ENCODE measurements around the gene DLG2. TPM values are rescaled to one million over a fixed set of nuclear protein-coding genes. Genes with fewer than 3 reads are reported as not detected.

DLG2 gene
- total RNA-seq, 1 donor from 2014 or later: 7.2 TPM

- Histone ChIP-seq H3K9me3 (no peaks in the 10 kb centered on the region), H3K4me3 (no peak overlapping the region), H3K27ac (no peak overlapping the region), H3K36me3 (no peaks in the 10 kb centered on the region), H3K27me3 (ENCODE audit: low read depth) (no peaks in the 10 kb centered on the region), H3K4me1 (no peaks in the 10 kb centered on the region)
- ATAC-seq: no peak
- no peak for DNase-seq
- TF ChIP-seq CTCF (IDR thresholded peaks at IDR 0.05): no peak
- intact Hi-C loops (cut with DNase I): no loop called here
Measured at GRCh38 chr11:84884836-84885235, 742.3 kb downstream of the DLG2 start.

- no peak for ATAC-seq
- H3K4me1 ChIP-seq: no peaks in the 10 kb centered on the region
- intact Hi-C loops (cut with DNase I): no loop called here
- no peak for DNase-seq
- H3K27me3 ChIP-seq (ENCODE audit: low read depth): no peaks in the 10 kb centered on the region
- no peak overlapping the region for H3K4me3 ChIP-seq
- H3K27ac ChIP-seq: peak overlapping the region; percentile 34
- no peaks in the 10 kb centered on the region for H3K9me3 ChIP-seq
- H3K36me3 ChIP-seq: no peaks in the 10 kb centered on the region
- TF ChIP-seq CTCF (IDR thresholded peaks at IDR 0.05): no peak
Measured at GRCh38 chr11:84882056-84882455, 745.1 kb downstream of the DLG2 start.

GRCh38 chr11:84871116-84871515, 756.0 kb downstream of the DLG2 start:
- DNase-seq (no peak), ATAC-seq (no peak)
- Histone ChIP-seq H3K27ac (no peak overlapping the region), H3K9me3 (no peaks in the 10 kb centered on the region), H3K27me3 (ENCODE audit: low read depth) (no peaks in the 10 kb centered on the region), H3K4me1 (no peaks in the 10 kb centered on the region), H3K4me3 (no peak overlapping the region), H3K36me3 (no peaks in the 10 kb centered on the region)
- intact Hi-C loops (cut with DNase I): no loop called here
- no peak for TF ChIP-seq CTCF (IDR thresholded peaks at IDR 0.05)

- H3K4me3 ChIP-seq: no peak overlapping the region
- ATAC-seq: no peak
Measured at GRCh38 chr11:84870486-84870885, 756.7 kb downstream of the DLG2 start.

GRCh38 chr11:84866922-84867321, 760.2 kb downstream of the DLG2 start:
- no peak for TF ChIP-seq CTCF (IDR thresholded peaks at IDR 0.05)
- H3K36me3 ChIP-seq: no peaks in the 10 kb centered on the region
- intact Hi-C loops (cut with DNase I): no loop called here
- ATAC-seq (no peak), DNase-seq (no peak)
- H3K4me3 ChIP-seq: no peak overlapping the region
- no peaks in the 10 kb centered on the region for H3K9me3 ChIP-seq
- no peaks in the 10 kb centered on the region for H3K4me1 ChIP-seq
- H3K27me3 ChIP-seq (ENCODE audit: low read depth): no peaks in the 10 kb centered on the region
- H3K27ac ChIP-seq: no peak overlapping the region

More at GRCh38 chr11:84870486-84870885, 756.7 kb downstream of the DLG2 start:
- no peak for DNase-seq
- TF ChIP-seq CTCF (IDR thresholded peaks at IDR 0.05): no peak
- Histone ChIP-seq H3K9me3 (no peaks in the 10 kb centered on the region), H3K36me3 (no peaks in the 10 kb centered on the region), H3K27ac (no peak overlapping the region), H3K4me1 (no peaks in the 10 kb centered on the region), H3K27me3 (ENCODE audit: low read depth) (no peaks in the 10 kb centered on the region)
- intact Hi-C loops (cut with DNase I): no loop called here
